ENCODE results near the gene MAGOH. TPM values are rescaled to one million over a fixed set of nuclear protein-coding genes. Genes with fewer than 3 reads are reported as not detected.

MAGOH gene
- total RNA-seq, 2 donors from 2014 or later: 21.9 to 22.1 TPM

DNA sequence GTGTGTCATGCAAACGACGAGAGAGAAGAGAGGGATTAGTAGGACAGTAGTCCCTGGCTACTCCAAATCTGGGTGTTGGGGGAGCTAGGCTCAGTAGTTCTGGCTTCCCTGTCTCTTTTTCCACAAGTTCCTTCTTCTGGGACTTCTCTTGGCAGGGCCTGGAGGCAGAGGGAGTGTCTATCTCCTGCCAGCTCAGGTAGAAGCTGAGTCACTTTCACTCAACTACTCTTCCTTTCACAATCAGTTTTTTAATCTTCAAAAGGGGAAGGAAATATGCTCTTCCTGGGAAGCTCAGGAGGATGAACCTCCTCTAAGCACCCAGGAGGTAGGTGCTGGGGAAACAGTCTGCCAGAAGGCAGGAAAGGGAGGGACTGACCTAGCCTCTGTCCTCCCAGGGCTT is 35.2 kb upstream of the MAGOH start:
- Histone ChIP-seq H3K27me3 (no peaks in the 10 kb centered on the region), H3K9me3 (no peaks in the 10 kb centered on the region), H3K4me3 (no peak overlapping the region), H3K4me1 (no peaks in the 10 kb centered on the region), H3K27ac (no peak overlapping the region), H3K36me3 (no peaks in the 10 kb centered on the region)
- no peak for DNase-seq (ENCODE audit: low spot score)
- TF ChIP-seq, protein P1, sequence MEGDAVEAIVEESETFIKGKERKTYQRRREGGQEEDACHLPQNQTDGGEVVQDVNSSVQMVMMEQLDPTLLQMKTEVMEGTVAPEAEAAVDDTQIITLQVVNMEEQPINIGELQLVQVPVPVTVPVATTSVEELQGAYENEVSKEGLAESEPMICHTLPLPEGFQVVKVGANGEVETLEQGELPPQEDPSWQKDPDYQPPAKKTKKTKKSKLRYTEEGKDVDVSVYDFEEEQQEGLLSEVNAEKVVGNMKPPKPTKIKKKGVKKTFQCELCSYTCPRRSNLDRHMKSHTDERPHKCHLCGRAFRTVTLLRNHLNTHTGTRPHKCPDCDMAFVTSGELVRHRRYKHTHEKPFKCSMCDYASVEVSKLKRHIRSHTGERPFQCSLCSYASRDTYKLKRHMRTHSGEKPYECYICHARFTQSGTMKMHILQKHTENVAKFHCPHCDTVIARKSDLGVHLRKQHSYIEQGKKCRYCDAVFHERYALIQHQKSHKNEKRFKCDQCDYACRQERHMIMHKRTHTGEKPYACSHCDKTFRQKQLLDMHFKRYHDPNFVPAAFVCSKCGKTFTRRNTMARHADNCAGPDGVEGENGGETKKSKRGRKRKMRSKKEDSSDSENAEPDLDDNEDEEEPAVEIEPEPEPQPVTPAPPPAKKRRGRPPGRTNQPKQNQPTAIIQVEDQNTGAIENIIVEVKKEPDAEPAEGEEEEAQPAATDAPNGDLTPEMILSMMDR (IDR thresholded peaks at IDR 0.05): no peak

DNA sequence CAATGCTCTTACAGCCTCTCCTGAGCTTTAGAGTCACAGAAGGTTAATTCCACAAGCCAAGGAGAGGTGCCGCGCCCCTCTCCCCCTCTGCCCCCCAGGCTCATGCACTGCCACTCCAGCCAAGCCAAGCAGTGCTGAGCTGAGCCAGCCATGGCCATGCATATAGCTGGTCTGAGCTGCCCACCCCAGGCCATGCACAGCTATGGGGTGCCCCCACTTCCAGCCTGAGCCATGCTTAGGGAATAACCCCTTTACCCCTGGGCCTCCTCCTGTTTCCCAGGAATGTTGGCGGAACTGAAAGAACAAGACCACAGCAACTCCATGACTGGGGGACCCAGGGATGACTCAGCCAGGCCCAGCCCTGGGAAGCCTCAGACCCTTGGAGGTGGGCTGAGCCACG is 34.0 kb upstream of the MAGOH start:
- no peak overlapping the region for H3K27ac ChIP-seq
- TF ChIP-seq, protein P1 (IDR thresholded peaks at IDR 0.05): no peak
- H3K4me1 ChIP-seq: no peaks in the 10 kb centered on the region
- no peak for DNase-seq (ENCODE audit: low spot score)
- H3K9me3 ChIP-seq: no peaks in the 10 kb centered on the region
- no peaks in the 10 kb centered on the region for H3K27me3 ChIP-seq
- H3K4me3 ChIP-seq: no peak overlapping the region
- no peaks in the 10 kb centered on the region for H3K36me3 ChIP-seq

DNA sequence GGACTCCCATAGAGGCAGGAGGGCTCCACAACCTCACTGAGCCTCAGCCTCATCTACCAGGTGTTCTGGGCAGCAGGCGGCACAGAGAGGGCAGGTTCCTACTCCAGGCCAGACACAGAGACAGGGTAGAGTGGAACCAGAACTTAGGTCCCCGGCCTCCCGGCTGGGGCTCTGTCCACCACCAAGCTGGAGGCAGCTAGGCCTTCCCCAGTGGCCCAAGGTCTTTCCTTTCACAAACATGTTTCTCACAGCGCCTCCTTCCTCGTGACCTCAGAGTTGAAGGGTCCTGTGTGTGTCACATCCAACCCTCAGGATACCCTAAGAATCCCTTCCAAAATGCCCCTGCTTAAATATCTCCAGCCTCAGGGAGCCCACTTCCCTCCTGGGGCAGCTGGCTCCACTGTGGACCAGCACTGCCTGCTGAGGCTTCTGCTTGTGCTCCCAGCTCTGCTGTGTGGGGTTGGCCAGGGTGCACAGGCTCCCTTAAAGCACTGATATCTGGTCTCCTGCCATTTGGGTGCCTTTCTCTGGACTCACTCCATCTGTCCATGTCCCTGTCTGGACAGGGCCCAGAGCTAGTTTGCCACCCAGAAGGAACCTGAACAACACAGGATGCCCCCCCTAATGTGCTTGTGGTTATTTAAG is 33.2 kb upstream of the MAGOH start:
- no peak for DNase-seq (ENCODE audit: low spot score)
- Histone ChIP-seq H3K9me3 (no peaks in the 10 kb centered on the region), H3K27ac (no peak overlapping the region), H3K27me3 (no peaks in the 10 kb centered on the region), H3K4me1 (no peaks in the 10 kb centered on the region), H3K36me3 (no peaks in the 10 kb centered on the region), H3K4me3 (no peak overlapping the region)
- TF ChIP-seq, protein P1 (IDR thresholded peaks at IDR 0.05): no peak

DNA sequence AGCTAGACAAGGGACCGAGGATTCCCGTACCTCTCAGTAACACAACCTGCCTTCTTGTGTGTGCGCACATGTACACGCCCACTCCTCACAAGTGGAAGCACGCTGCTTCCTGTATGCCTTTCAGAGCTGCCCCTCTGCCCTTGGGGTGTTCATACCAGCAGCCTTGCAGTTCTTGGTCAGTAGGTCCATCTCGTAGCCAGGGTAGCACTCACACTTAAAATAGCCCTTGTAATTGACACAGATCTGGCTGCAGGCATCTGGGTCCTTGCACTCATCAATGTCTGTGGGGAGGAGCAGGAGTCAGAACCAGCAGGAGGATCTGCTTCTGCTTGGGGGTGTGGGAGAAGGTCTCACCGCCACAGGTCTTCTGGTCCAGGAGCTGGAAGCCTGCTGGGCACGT is 32.6 kb upstream of the MAGOH start:
- no peaks in the 10 kb centered on the region for H3K36me3 ChIP-seq
- no peak overlapping the region for H3K4me3 ChIP-seq
- TF ChIP-seq, protein P1 (IDR thresholded peaks at IDR 0.05): no peak
- H3K4me1 ChIP-seq: no peaks in the 10 kb centered on the region
- H3K27me3 ChIP-seq: no peaks in the 10 kb centered on the region
- no peaks in the 10 kb centered on the region for H3K9me3 ChIP-seq
- no peak overlapping the region for H3K27ac ChIP-seq
- no peak for DNase-seq (ENCODE audit: low spot score)

DNA sequence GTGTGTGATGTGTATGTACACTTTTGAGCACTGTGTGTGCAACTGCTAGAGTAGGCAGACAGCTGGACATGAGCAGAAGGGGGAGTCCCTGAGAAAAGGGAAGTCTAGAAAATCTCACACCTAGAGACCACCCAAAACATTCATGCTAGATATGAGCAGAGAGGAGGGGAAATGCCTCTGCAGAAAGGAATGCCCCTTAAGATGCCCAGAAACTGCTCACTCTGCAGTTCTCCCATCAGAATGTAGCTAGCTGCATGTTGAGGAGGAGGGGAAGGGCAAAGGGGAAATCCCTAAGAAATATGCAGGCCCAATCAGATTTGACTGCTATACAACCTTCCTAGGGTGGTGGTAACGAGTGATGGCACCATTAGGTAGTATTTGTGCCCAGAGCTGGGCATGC is 31.8 kb upstream of the MAGOH start:
- TF ChIP-seq, protein P1 (IDR thresholded peaks at IDR 0.05): no peak
- H3K36me3 ChIP-seq: no peaks in the 10 kb centered on the region
- no peaks in the 10 kb centered on the region for H3K27me3 ChIP-seq
- DNase-seq (ENCODE audit: low spot score): no peak
- no peaks in the 10 kb centered on the region for H3K4me1 ChIP-seq
- H3K4me3 ChIP-seq: no peak overlapping the region
- H3K27ac ChIP-seq: no peak overlapping the region
- no peaks in the 10 kb centered on the region for H3K9me3 ChIP-seq

DNA sequence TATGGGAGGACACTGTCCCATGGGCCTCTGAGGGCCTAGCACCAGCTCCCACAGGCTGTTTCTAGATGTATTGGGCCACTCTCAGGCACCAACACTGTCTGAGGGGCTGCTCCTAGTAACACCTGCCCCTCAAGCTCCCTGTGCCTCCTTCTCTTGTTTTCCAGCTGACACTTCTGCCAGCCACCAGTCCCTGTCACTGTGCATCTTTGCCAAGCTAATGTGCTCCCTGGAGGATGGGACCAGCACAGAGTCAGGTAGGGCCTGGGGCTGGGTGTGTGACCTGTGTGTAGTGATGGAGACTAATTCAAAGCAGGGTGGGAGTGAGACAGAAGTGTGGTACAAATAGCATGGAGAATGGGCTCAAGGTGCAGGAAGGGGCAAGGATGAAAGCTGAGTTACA is 29.4 kb upstream of the MAGOH start:
- H3K27ac ChIP-seq: no peak overlapping the region

More for the DNA sequence above, 29.4 kb upstream of the MAGOH start:
- H3K4me3 ChIP-seq: no peak overlapping the region
- H3K27me3 ChIP-seq: no peaks in the 10 kb centered on the region
- TF ChIP-seq, protein P1 (IDR thresholded peaks at IDR 0.05): no peak
- no peaks in the 10 kb centered on the region for H3K4me1 ChIP-seq
- H3K36me3 ChIP-seq: no peaks in the 10 kb centered on the region
- no peaks in the 10 kb centered on the region for H3K9me3 ChIP-seq
- DNase-seq (ENCODE audit: low spot score): no peak

Measured in right atrium auricular region (tissue), 2 donors.